ENCODE data around the gene COL9A2.

COL9A2 gene

GRCh38 chr1:40251456-40251855 lies 65.6 kb downstream of the COL9A2 start:
- H3K27me3 ChIP-seq (replicated peaks), result no peaks in the 10 kb centered on the region
- H3K27ac ChIP-seq, result no peak overlapping the region
- H3K4me3 ChIP-seq (ENCODE audit: low read depth, low read length), result no peak overlapping the region
- in situ Hi-C loops (cut with HindIII; ENCODE audit: low pct_ligation_motif_present, low sequenced_read_pairs), result no loop called here
- no peak for TF ChIP-seq CTCF (IDR thresholded peaks at IDR 0.05; ENCODE audit: low read depth, low read length, missing control alignments)
- DNase-seq, result no peak
- no peaks in the 10 kb centered on the region for H3K36me3 ChIP-seq (replicated peaks)
